ENCODE results near the gene SHOX. TPM values are rescaled to one million over a fixed set of nuclear protein-coding genes. Genes with fewer than 3 reads are reported as not detected.

Gene SHOX
- total RNA-seq: not detected in 2 replicates

- peaks cover 72% of the 10 kb centered on the region for H3K27me3 ChIP-seq (ENCODE audit: control insufficient read depth, insufficient read depth, low read length)
- TF ChIP-seq, protein P1, sequence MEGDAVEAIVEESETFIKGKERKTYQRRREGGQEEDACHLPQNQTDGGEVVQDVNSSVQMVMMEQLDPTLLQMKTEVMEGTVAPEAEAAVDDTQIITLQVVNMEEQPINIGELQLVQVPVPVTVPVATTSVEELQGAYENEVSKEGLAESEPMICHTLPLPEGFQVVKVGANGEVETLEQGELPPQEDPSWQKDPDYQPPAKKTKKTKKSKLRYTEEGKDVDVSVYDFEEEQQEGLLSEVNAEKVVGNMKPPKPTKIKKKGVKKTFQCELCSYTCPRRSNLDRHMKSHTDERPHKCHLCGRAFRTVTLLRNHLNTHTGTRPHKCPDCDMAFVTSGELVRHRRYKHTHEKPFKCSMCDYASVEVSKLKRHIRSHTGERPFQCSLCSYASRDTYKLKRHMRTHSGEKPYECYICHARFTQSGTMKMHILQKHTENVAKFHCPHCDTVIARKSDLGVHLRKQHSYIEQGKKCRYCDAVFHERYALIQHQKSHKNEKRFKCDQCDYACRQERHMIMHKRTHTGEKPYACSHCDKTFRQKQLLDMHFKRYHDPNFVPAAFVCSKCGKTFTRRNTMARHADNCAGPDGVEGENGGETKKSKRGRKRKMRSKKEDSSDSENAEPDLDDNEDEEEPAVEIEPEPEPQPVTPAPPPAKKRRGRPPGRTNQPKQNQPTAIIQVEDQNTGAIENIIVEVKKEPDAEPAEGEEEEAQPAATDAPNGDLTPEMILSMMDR (IDR thresholded peaks at IDR 0.05; ENCODE audit: insufficient read depth, low read length, poor library complexity, severe bottlenecking): no peak
- H3K4me3 ChIP-seq (ENCODE audit: low read depth, low read length): no peak within 1 kb of the TSS
- DNase-seq (ENCODE audit: low read depth): no peak
- H3K36me3 ChIP-seq (ENCODE audit: control insufficient read depth, insufficient read depth, low read length): no peaks in the 10 kb centered on the region
Measured at GRCh38 chrX:630612-631496, at the start of gene SHOX. Gene SHOX (plus strand): TSS chrX:630791. CDS start chrX:630898, 107 bp downstream.

- TF ChIP-seq, protein P1 (IDR thresholded peaks at IDR 0.05; ENCODE audit: insufficient read depth, low read length, poor library complexity, severe bottlenecking): no peak
- DNase-seq (ENCODE audit: low read depth): no peak
- H3K27me3 ChIP-seq (ENCODE audit: control insufficient read depth, insufficient read depth, low read length): no peaks in the 10 kb centered on the region
- H3K36me3 ChIP-seq (ENCODE audit: control insufficient read depth, insufficient read depth, low read length): no peaks in the 10 kb centered on the region
- no peak overlapping the region for H3K4me3 ChIP-seq (ENCODE audit: low read depth, low read length)
Measured at GRCh38 chrX:581066-581465, 49.5 kb upstream of the SHOX start.

- Histone ChIP-seq H3K27me3 (ENCODE audit: control insufficient read depth, insufficient read depth, low read length) (no peaks in the 10 kb centered on the region), H3K4me3 (ENCODE audit: low read depth, low read length) (no peak overlapping the region), H3K36me3 (ENCODE audit: control insufficient read depth, insufficient read depth, low read length) (no peaks in the 10 kb centered on the region)
- TF ChIP-seq, protein P1 (IDR thresholded peaks at IDR 0.05; ENCODE audit: insufficient read depth, low read length, poor library complexity, severe bottlenecking): no peak
- no peak for DNase-seq (ENCODE audit: low read depth)
Measured at GRCh38 chrX:581720-582298, 48.8 kb upstream of the SHOX start.

GRCh38 chrX:584572-584971 is 46.0 kb upstream of the SHOX start:
- H3K27me3 ChIP-seq (ENCODE audit: control insufficient read depth, insufficient read depth, low read length): no peaks in the 10 kb centered on the region
- no peaks in the 10 kb centered on the region for H3K36me3 ChIP-seq (ENCODE audit: control insufficient read depth, insufficient read depth, low read length)
- no peak for DNase-seq (ENCODE audit: low read depth)
- TF ChIP-seq, protein P1 (IDR thresholded peaks at IDR 0.05; ENCODE audit: insufficient read depth, low read length, poor library complexity, severe bottlenecking): no peak
- H3K4me3 ChIP-seq (ENCODE audit: low read depth, low read length): no peak overlapping the region

DNA sequence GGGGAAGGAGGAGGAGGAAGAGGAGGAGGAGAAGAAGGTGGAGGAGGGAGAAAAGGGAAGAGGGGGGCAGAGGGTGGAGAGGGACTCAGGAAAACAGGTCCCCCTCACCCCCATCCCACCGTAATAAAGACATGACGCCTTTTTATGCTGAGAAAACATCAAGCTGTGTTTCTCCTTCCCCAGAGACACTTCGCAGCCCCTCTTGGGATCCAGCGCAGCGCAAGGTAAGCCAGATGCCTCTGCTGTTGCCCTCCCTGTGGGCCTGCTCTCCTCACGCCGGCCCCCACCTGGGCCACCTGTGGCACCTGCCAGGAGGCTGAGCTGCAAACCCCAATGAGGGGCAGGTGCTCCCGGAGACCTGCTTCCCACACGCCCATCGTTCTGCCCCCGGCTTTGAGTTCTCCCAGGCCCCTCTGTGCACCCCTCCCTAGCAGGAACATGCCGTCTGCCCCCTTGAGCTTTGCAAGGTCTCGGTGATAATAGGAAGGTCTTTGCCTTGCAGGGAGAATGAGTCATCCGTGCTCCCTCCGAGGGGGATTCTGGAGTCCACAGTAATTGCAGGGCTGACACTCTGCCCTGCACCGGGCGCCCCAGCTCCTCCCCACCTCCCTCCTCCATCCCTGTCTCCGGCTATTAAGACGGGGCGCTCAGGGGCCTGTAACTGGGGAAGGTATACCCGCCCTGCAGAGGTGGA is 45.3 kb upstream of the SHOX start:
- no peak for DNase-seq (ENCODE audit: low read depth)
- Histone ChIP-seq H3K36me3 (ENCODE audit: control insufficient read depth, insufficient read depth, low read length) (no peaks in the 10 kb centered on the region), H3K27me3 (ENCODE audit: control insufficient read depth, insufficient read depth, low read length) (no peaks in the 10 kb centered on the region), H3K4me3 (ENCODE audit: low read depth, low read length) (no peak overlapping the region)
- TF ChIP-seq, protein P1 (IDR thresholded peaks at IDR 0.05; ENCODE audit: insufficient read depth, low read length, poor library complexity, severe bottlenecking): no peak
